HepG2 (cell line): ENCODE results near the gene APBB2.

Source experiments
- ZBTB10 ChIP-seq: sonication (generic); formaldehyde crosslinking; IDR thresholded peaks from 2 replicates; pipeline ENCODE4 v1.4.0; 2020; ENCODE audit warnings: missing genetic modification reagents, borderline replicate concordance
- ZNF639 ChIP-seq: conservative IDR thresholded peaks from 2 replicates; pipeline ENCODE4 v1.6.1; 2018; ENCODE audit warnings: missing genetic modification reagents

GRCh38 chr4:41106694-41107419, 107.5 kb downstream of the APBB2 start:
- no peak for TF ChIP-seq ZBTB10 (CRISPR knock-in tag)
- no peak for TF ChIP-seq ZNF639 (CRISPR knock-in tag)
